ENCODE measurements around the gene RTL10. TPM values are rescaled to one million over a fixed set of nuclear protein-coding genes. Genes with fewer than 3 reads are reported as not detected.

RTL10 gene
- polyA plus RNA-seq, 1 of the 3 experiments (the other 2 are of a cell fraction), result 7.8 TPM

- ChIA-PET CTCF (interaction anchor here (0.9 to 2.5 kb wide), 5 partner anchors 9 to 81 kb away, joined by 3 to 12 read pairs (median 5); no protein-coding TSS in a partner anchor), POLR2A (interaction anchor here (0.6 kb wide), 2 partner anchors 31 to 94 kb away, joined by 3 read pairs; no protein-coding TSS in a partner anchor)
- 88% methylated on average over 16 of the region's 36 CpGs for WGBS (ENCODE audit: low lambda C conversion rate)
Measured at GRCh38 chr22:19811811-19812771, 42.6 kb downstream of the RTL10 start.

GRCh38 chr22:19811211-19811621 is 43.5 kb downstream of the RTL10 start:
- no peaks in the 10 kb centered on the region for H3K9me2 ChIP-seq
- H3K4me3 ChIP-seq (ENCODE audit: low read depth in 2 of 2, low read length in 1 of 2), result no peak overlapping the region
- no peaks in the 10 kb centered on the region for H3K79me2 ChIP-seq (ENCODE audit: insufficient read depth)
- H3F3A ChIP-seq (replicated peaks; ENCODE audit: insufficient read depth), result no peaks in the 10 kb centered on the region
- ChIA-PET CTCF (interaction anchor here (0.8 to 2.5 kb wide), 6 partner anchors 10 to 99 kb away, joined by 3 to 12 read pairs (median 4); no protein-coding TSS in a partner anchor), POLR2A (no interaction called here)
- H3K4me1 ChIP-seq (ENCODE audit: control insufficient read depth in 1 of 2, insufficient read depth in 2 of 2, low read depth in 1 of 2, low read length in 1 of 2), result peaks cover 0 to 39% of the 10 kb centered on the region in 2 experiments; a peak in 1 of 4 replicates
- TF ChIP-seq EP300 (IDR thresholded peaks at IDR 0.05; ENCODE audit: borderline replicate concordance in 1 of 2, low read depth in 1 of 2, low read length in 1 of 2) (no peak), IRF3 (IDR thresholded peaks at IDR 0.05; ENCODE audit: low read depth, low read length) (no peak), RAD21 (IDR thresholded peaks at IDR 0.05; ENCODE audit: low read length) (no peak), USF1 (IDR thresholded peaks at IDR 0.05; ENCODE audit: borderline replicate concordance, low read depth) (no peak), ELF1 (IDR thresholded peaks at IDR 0.05) (no peak), CHD2 (IDR thresholded peaks at IDR 0.05; ENCODE audit: low read length, partially characterized antibody) (no peak), NFIC (IDR thresholded peaks at IDR 0.05; ENCODE audit: borderline replicate concordance) (no peak), RFX5 (IDR thresholded peaks at IDR 0.05; ENCODE audit: low read length) (no peak), MAX (IDR thresholded peaks at IDR 0.05; ENCODE audit: low read depth) (no peak), TAF1 (IDR thresholded peaks at IDR 0.05; ENCODE audit: borderline replicate concordance, low read depth, low read length) (no peak), USF2 (IDR thresholded peaks at IDR 0.05; ENCODE audit: borderline replicate concordance, low read depth, low read length) (no peak), SIN3A (IDR thresholded peaks at IDR 0.05; ENCODE audit: borderline replicate concordance, low read depth, low read length) (no peak)
- H3K27ac ChIP-seq (ENCODE audit: low read depth in 2 of 2, low read length in 1 of 2), result peak overlapping the region in 1 of 2 experiments; percentile 34; a peak in 1 of 4 replicates
- no peaks in the 10 kb centered on the region for H3K36me3 ChIP-seq (replicated peaks in 1 of 2; ENCODE audit: control insufficient read depth in 1 of 2, insufficient read depth in 2 of 2, low read length in 1 of 2)
- no peaks in the 10 kb centered on the region for H3K9me3 ChIP-seq
- no peak overlapping the region for H3K4me2 ChIP-seq
- 95% methylated on average over 5 of the region's 12 CpGs for WGBS (ENCODE audit: low lambda C conversion rate)
- H4K20me1 ChIP-seq (ENCODE audit: insufficient read depth), result no peaks in the 10 kb centered on the region
- DNase-seq, result peak; percentile 32
- no peak overlapping the region for H2AFZ ChIP-seq (ENCODE audit: low read depth)
- no peak overlapping the region for H3K9ac ChIP-seq
- no peaks in the 10 kb centered on the region for H3K27me3 ChIP-seq (ENCODE audit: insufficient read depth)

More at GRCh38 chr22:19811811-19812771, 42.6 kb downstream of the RTL10 start:
- Histone ChIP-seq H3K4me1 (ENCODE audit: control insufficient read depth in 1 of 2, insufficient read depth in 2 of 2, low read depth in 1 of 2, low read length in 1 of 2) (peaks cover 0 to 30% of the 10 kb centered on the region in 2 experiments; a peak in 1 of 4 replicates), H3K4me2 (no peak overlapping the region), H3K27me3 (ENCODE audit: insufficient read depth) (no peaks in the 10 kb centered on the region), H3K36me3 (replicated peaks in 1 of 2; ENCODE audit: control insufficient read depth in 1 of 2, insufficient read depth in 2 of 2, low read length in 1 of 2) (no peaks in the 10 kb centered on the region), H2AFZ (ENCODE audit: low read depth) (no peak overlapping the region), H4K20me1 (ENCODE audit: insufficient read depth) (no peaks in the 10 kb centered on the region), H3F3A (replicated peaks; ENCODE audit: insufficient read depth) (no peaks in the 10 kb centered on the region), H3K9me2 (no peaks in the 10 kb centered on the region), H3K9me3 (no peaks in the 10 kb centered on the region), H3K79me2 (ENCODE audit: insufficient read depth) (no peaks in the 10 kb centered on the region), H3K27ac (ENCODE audit: low read depth in 2 of 2, low read length in 1 of 2) (peak overlapping the region in 1 of 2 experiments; percentile 47; a peak in 1 of 4 replicates), H3K4me3 (ENCODE audit: low read depth in 2 of 2, low read length in 1 of 2) (no peak overlapping the region), H3K9ac (no peak overlapping the region)
- peak; percentile 84 for DNase-seq
- TF ChIP-seq GATA2 (CRISPR knock-in tag; IDR thresholded peaks at IDR 0.05), result no peak
- 0 out of 2 replicates have a peak, but pooled peaks have one; percentile 23 for TF ChIP-seq RCOR1 (IDR thresholded peaks at IDR 0.05; ENCODE audit: low read length)
- TF ChIP-seq EZH2phosphoT487 (IDR thresholded peaks at IDR 0.05; ENCODE audit: borderline replicate concordance, low read depth), result no peak
- no peak for TF ChIP-seq JUND (IDR thresholded peaks at IDR 0.05)
- no peak for TF ChIP-seq RFX5 (IDR thresholded peaks at IDR 0.05; ENCODE audit: low read length)
- no peak for TF ChIP-seq SMC3 (IDR thresholded peaks at IDR 0.05; ENCODE audit: low read depth, low read length)
- no peak for TF ChIP-seq FOXM1 (IDR thresholded peaks at IDR 0.05; ENCODE audit: low read depth)
